Smooth muscle cell (in vitro differentiated cells): ENCODE measurements around the gene TMEM87A. TPM values are rescaled to one million over a fixed set of nuclear protein-coding genes. Genes with fewer than 3 reads are reported as not detected.

Experiments
- DNase-seq: peaks from one replicate; lab custom pipeline; 2025; ENCODE audit not compliant: unreplicated experiment; lab: John Stamatoyannopoulos, UW
- H2AFZ ChIP-seq: fragments of 200-600 bp; sonication (generic); 2 replicates; pipeline ENCODE4 v1.6.0; 2016; ENCODE audit warnings: antibody characterized with exemption, low read depth, mild to moderate bottlenecking
- H3F3A ChIP-seq: fragments of 200-600 bp; sonication (generic); 2 replicates; pipeline ENCODE4 v1.6.0; 2017; ENCODE audit warnings: antibody characterized with exemption, low read depth
- H3K27ac ChIP-seq: fragments of 200-600 bp; sonication (generic); 2 replicates; pipeline ENCODE4 v1.5.1; 2016; ENCODE audit warnings: low read depth, mild to moderate bottlenecking
- H3K27me3 ChIP-seq: fragments of 200-600 bp; sonication (generic); 2 replicates; pipeline ENCODE4 v1.6.1; 2016; ENCODE audit warnings: low read depth, mild to moderate bottlenecking
- H3K36me3 ChIP-seq: fragments of 200-600 bp; sonication (generic); 2 replicates; pipeline ENCODE4 v1.5.1; 2016; ENCODE audit warnings: low read depth
- H3K4me1 ChIP-seq: fragments of 200-600 bp; sonication (generic); 2 replicates; pipeline ENCODE4 v1.5.1; 2016; ENCODE audit warnings: low read depth
- H3K4me2 ChIP-seq: fragments of 200-600 bp; sonication (generic); 2 replicates; pipeline ENCODE4 v1.6.0; 2016; ENCODE audit warnings: mild to moderate bottlenecking
- H3K4me3 ChIP-seq: fragments of 200-600 bp; sonication (generic); 2 replicates; pipeline ENCODE4 v1.5.1; 2016; ENCODE audit warnings: mild to moderate bottlenecking
- H3K79me2 ChIP-seq: fragments of 200-600 bp; sonication (generic); 2 replicates; pipeline ENCODE4 v1.6.0; 2016; ENCODE audit warnings: low read depth, mild to moderate bottlenecking
- H3K9ac ChIP-seq: fragments of 200-600 bp; sonication (generic); 2 replicates; pipeline ENCODE4 v1.6.0; 2016; ENCODE audit warnings: low read depth
- H3K9me3 ChIP-seq: fragments of 200-600 bp; sonication (generic); replicated peaks from 2 replicates; pipeline ENCODE4 v1.5.1; 2016; ENCODE audit warnings: low read depth
- H4K20me1 ChIP-seq: fragments of 200-600 bp; sonication (generic); 2 replicates; pipeline ENCODE4 v1.6.0; 2016; ENCODE audit warnings: low read depth
- CTCF ChIP-seq: fragments of 200-600 bp; sonication (generic); IDR thresholded peaks from 2 replicates; pipeline ENCODE4 v1.5.1; 2017; ENCODE audit warnings: borderline replicate concordance, mild to moderate bottlenecking, antibody characterized with exemption; ENCODE audit not compliant: insufficient read depth, poor library complexity, severe bottlenecking
- WGBS: methylation state at CpG from one replicate; pipeline ENCODE4 v1.1.7; 2016; ENCODE audit warnings: low lambda C conversion rate; 5-methylcytosine and 5-hydroxymethylcytosine counted together
- microRNA counts: library from miRNA; unstranded; fragments of <30 nt; microRNA quantifications from one replicate; lab custom pipeline; 2016
- microRNA-seq: library from miRNA; unstranded; fragments of <30 nt; microRNA quantifications from one replicate; pipeline ENCODE4, GENCODE V29; 2016; ENCODE audit warnings: borderline number of aligned reads
- polyA plus RNA-seq: library from polyadenylated mRNA; unstranded; fragments of >200 nt; fragmentation: Nextera tagmentation; extraction: Ambion mirVana; gene quantifications from 2 replicates; pipeline ENCODE4 v1.2.1, GENCODE V29; 2016
- small RNA-seq: library from RNA; depleted of rRNA; stranded (forward); fragments of <200 nt; gene quantifications from one replicate; pipeline ENCODE3, GENCODE V24; 2014
- total RNA-seq: library from RNA; depleted of rRNA; stranded (reverse); fragments of >200 nt; gene quantifications from 2 replicates; pipeline ENCODE4 v1.2.3, GENCODE V29; 2014

Gene TMEM87A
- total and polyA plus RNA-seq, 2 experiments from 2014 or later: 59.9 to 82.3 TPM

- Histone ChIP-seq H3K9me3 (no peaks in the 10 kb centered on the region), H3K9ac (no peak overlapping the region), H4K20me1 (no peaks in the 10 kb centered on the region), H3K27me3 (no peaks in the 10 kb centered on the region), H3K79me2 (no peaks in the 10 kb centered on the region), H2AFZ (no peak overlapping the region), H3K4me2 (no peak overlapping the region), H3K4me3 (no peak overlapping the region), H3K36me3 (peaks cover 18% of the 10 kb centered on the region), H3F3A (no peaks in the 10 kb centered on the region), H3K4me1 (no peaks in the 10 kb centered on the region), H3K27ac (no peak overlapping the region)
- no peak for DNase-seq
- 69% methylated on average over 6 of the region's 6 CpGs for WGBS
- no peak for TF ChIP-seq CTCF
Observed at GRCh38 chr15:42165106-42165505, 108.1 kb downstream of the TMEM87A start.

GRCh38 chr15:42163947-42164550, 109.2 kb downstream of the TMEM87A start:
- Histone ChIP-seq H3K4me2 (no peak overlapping the region), H3F3A (no peaks in the 10 kb centered on the region), H3K9me3 (no peaks in the 10 kb centered on the region), H3K4me1 (no peaks in the 10 kb centered on the region), H2AFZ (no peak overlapping the region), H3K79me2 (no peaks in the 10 kb centered on the region), H3K36me3 (peaks cover 17% of the 10 kb centered on the region), H3K4me3 (no peak overlapping the region), H4K20me1 (no peaks in the 10 kb centered on the region), H3K27me3 (no peaks in the 10 kb centered on the region), H3K27ac (peak overlapping the region; percentile 11), H3K9ac (no peak overlapping the region)
- TF ChIP-seq CTCF: no peak
- no peak for DNase-seq
- 83% methylated on average over 4 of the region's 4 CpGs for WGBS

GRCh38 chr15:42163291-42163690, 109.9 kb downstream of the TMEM87A start:
- WGBS: 97% methylated on average over 9 of the region's 9 CpGs
- H4K20me1 ChIP-seq: no peaks in the 10 kb centered on the region
- H3K27ac ChIP-seq: no peak overlapping the region
- no peak overlapping the region for H3K4me2 ChIP-seq
- no peak overlapping the region for H2AFZ ChIP-seq
- H3K9ac ChIP-seq: no peak overlapping the region
- no peak for TF ChIP-seq CTCF
- no peaks in the 10 kb centered on the region for H3K9me3 ChIP-seq
- H3K4me1 ChIP-seq: no peaks in the 10 kb centered on the region
- no peak overlapping the region for H3K4me3 ChIP-seq
- H3F3A ChIP-seq: peaks cover 5% of the 10 kb centered on the region
- H3K27me3 ChIP-seq: no peaks in the 10 kb centered on the region
- peaks cover 13% of the 10 kb centered on the region for H3K36me3 ChIP-seq
- no peak for DNase-seq
- H3K79me2 ChIP-seq: no peaks in the 10 kb centered on the region

MicroRNA genes within 50 kb of the gene (microRNA counts, 767-probe panel; counts per million panel counts)
- microRNA hsa-miR-627 (lab: Ali Mortazavi, UCI): 183 counts per million

Small RNAs within 50 kb of the gene (microRNA-seq; reads per million reads assigned to microRNA genes)
- 22.2 reads per million, percentile 30 among the genes with 10 or more reads in this experiment for gene MIR627

Small RNAs within 50 kb of the gene (small RNA-seq; reads per million reads assigned to genes)
- 0.08 reads per million for gene MIR627

Other genes starting within 250 kb of the TMEM87A start
- 0.36 TPM in 1 of 2 replicates, not detected in the other for gene PLA2G4D, start 178.9 kb downstream of the TMEM87A start, total RNA-seq
- gene PLA2G4D, start 178.9 kb downstream of the TMEM87A start, polyA plus RNA-seq: 0.17 TPM in 1 of 2 replicates, not detected in the other
- gene PLA2G4F, start 116.8 kb downstream of the TMEM87A start, total RNA-seq: 1.3 and 2.4 TPM in 2 replicates
- gene PLA2G4F, start 116.8 kb downstream of the TMEM87A start, polyA plus RNA-seq: 0.46 and 1.5 TPM in 2 replicates
- 41.2 and 78.4 TPM in 2 replicates for gene VPS39, start 65.1 kb downstream of the TMEM87A start, total RNA-seq
- gene VPS39, start 65.1 kb downstream of the TMEM87A start, polyA plus RNA-seq: 35.0 and 36.4 TPM in 2 replicates
- gene GANC, start 232 bp downstream of the TMEM87A start, total RNA-seq: 12.6 and 18.9 TPM in 2 replicates
- gene GANC, start 232 bp downstream of the TMEM87A start, polyA plus RNA-seq: 9.8 and 13.1 TPM in 2 replicates
- 0.58 and 1.6 TPM in 2 replicates for gene CAPN3, start 86.1 kb upstream of the TMEM87A start, total RNA-seq
- 0.25 and 0.54 TPM in 2 replicates for gene CAPN3, start 86.1 kb upstream of the TMEM87A start, polyA plus RNA-seq
- 27.2 and 57.9 TPM in 2 replicates for gene ZNF106, start 217.7 kb upstream of the TMEM87A start, total RNA-seq
- gene ZNF106, start 217.7 kb upstream of the TMEM87A start, polyA plus RNA-seq: 24.5 and 35.7 TPM in 2 replicates
- 78.7 and 91.9 TPM in 2 replicates for gene SNAP23, start 222.2 kb upstream of the TMEM87A start, total RNA-seq
- gene SNAP23, start 222.2 kb upstream of the TMEM87A start, polyA plus RNA-seq: 71.8 and 73.8 TPM in 2 replicates